Spleen (tissue), 11 donors: Measurements from ENCODE around the gene ARF3. TPM values are rescaled to one million over a fixed set of nuclear protein-coding genes. Genes with fewer than 3 reads are reported as not detected.
A peak's percentile ranks its signal among the peaks of the same experiment; 100 is the strongest.

ENCODE experiments used
- DNase-seq: peaks from one replicate; pipeline ENCODE4 v3.0.0-alpha.2; 2020
- H3K27ac ChIP-seq, 8 donors: fragments of 200-600 bp; sonication (generic) in 7 of 8; 1 replicate in 4 of 8; 2 replicates in 4 of 8; pipeline versions ENCODE4 v1.5.0 to v1.8.0; 2016 to 2021; ENCODE audit warnings: inconsistent platforms in 4 of 8, mild to moderate bottlenecking in 4 of 8, moderate library complexity in 1 of 8
- H3K27me3 ChIP-seq, 7 donors: fragments of 200-600 bp; sonication (generic) in 6 of 7; replicated peaks in 1 of 7; 1 replicate in 4 of 7; 2 replicates in 3 of 7; pipeline versions ENCODE4 v1.5.0 to v1.8.0; 2016 to 2021; ENCODE audit warnings: inconsistent platforms in 3 of 7, mild to moderate bottlenecking in 1 of 7
- H3K36me3 ChIP-seq, 6 donors: fragments of 200-600 bp; sonication (generic) in 5 of 6; 1 replicate in 4 of 6; 2 replicates in 2 of 6; pipeline versions ENCODE4 v1.5.0 to v1.8.0; 2016 to 2021; ENCODE audit warnings: inconsistent platforms in 2 of 6
- H3K4me1 ChIP-seq, 6 donors: fragments of 200-600 bp; sonication (generic) in 5 of 6; 1 replicate in 3 of 6; 2 replicates in 3 of 6; pipeline versions ENCODE4 v1.5.0 to v1.8.0; 2016 to 2021; ENCODE audit warnings: inconsistent platforms in 3 of 6
- H3K4me3 ChIP-seq, 8 donors: fragments of 200-600 bp; sonication (generic) in 7 of 8; 1 replicate in 4 of 8; 2 replicates in 4 of 8; pipeline versions ENCODE4 v1.5.0 to v1.8.0; 2016 to 2021; ENCODE audit warnings: inconsistent platforms in 4 of 8, mild to moderate bottlenecking in 4 of 8, moderate library complexity in 2 of 8
- H3K9me3 ChIP-seq, 8 donors: fragments of 200-600 bp; sonication (generic) in 7 of 8; 1 replicate in 4 of 8; 2 replicates in 4 of 8; pipeline versions ENCODE4 v1.5.0 to v1.8.0; 2016 to 2021; ENCODE audit warnings: inconsistent platforms in 4 of 8
- CTCF ChIP-seq, 11 experiments: fragments of 200-600 bp in 7 of 11; fragments of 450-650 bp in 4 of 11; sonication (generic) in 4 of 11; IDR thresholded peaks in 8 of 11; conservative IDR thresholded peaks in 3 of 11; 1 replicate in 7 of 11; 2 replicates in 4 of 11; pipeline versions ENCODE4 v1.4.0 to v1.8.0; 2016 to 2021; ENCODE audit warnings: antibody characterized with exemption in 11 of 11, inconsistent platforms in 4 of 11, mild to moderate bottlenecking in 1 of 11
- POLR2A ChIP-seq, 3 donors: fragments of 450-650 bp; IDR thresholded peaks; one replicate each; pipeline ENCODE4 v1.5.1; 2017; ENCODE audit warnings: antibody characterized with exemption in 3 of 3, mild to moderate bottlenecking in 1 of 3
- POLR2AphosphoS5 ChIP-seq, 3 donors: sonication (generic); formaldehyde crosslinking; IDR thresholded peaks; one replicate each; pipeline ENCODE4 v1.5.1; 2017; ENCODE audit warnings: antibody characterized with exemption in 3 of 3
- WGBS, 5 donors: extraction: QIAGEN DNeasy Blood & Tissue Kit in 3 of 5; methylation state at CpG; one replicate each; pipeline versions ENCODE4 v1.1.5 to v1.1.7; 2013 to 2018; 5-methylcytosine and 5-hydroxymethylcytosine counted together
- intact Hi-C: fragments of 100-400 bp; cut with DNase I; formaldehyde crosslinking; loops from one replicate; pipeline ENCODE4 v1.15.0; 2023; ENCODE audit warnings: low total_unique reads
- polyA plus RNA-seq, 3 donors: library from polyadenylated mRNA; stranded (reverse); fragments of 200-250 nt; gene quantifications; one replicate each; pipeline ENCODE4 v1.2.1, GENCODE V29; 2013
- total RNA-seq, 7 donors: library from RNA; depleted of rRNA in 3 of 7; stranded (reverse); fragments of >200 nt in 3 of 7; fragmentation: NEBNext Ultra II Directional in 4 of 7; extraction: Animal tissue kit (Norgen Biotek cat#: 25700) in 4 of 7; gene quantifications; one replicate each; pipeline versions ENCODE4 v1.1.0 to v1.2.1, GENCODE V29; 2016 to 2021
- donor health status: healthy with polysubstance abuse.
- donor health status: DM: no; HTN: no; CAD: no; lungs with moderate emphysema.
- donor health status: DM: no; HTN: no; CAD: no.
- donor health status: Bipolar disorder and iron deficiency.
- donor health status: healthy.
- donor health status: DM: no; HTN: no; CAD: no.
- donor health status: DM: yes; HTN: yes; CAD: no.

Gene ARF3
- total and polyA plus RNA-seq, 10 donors: 22.2 to 152 (median 80.5) TPM

DNA sequence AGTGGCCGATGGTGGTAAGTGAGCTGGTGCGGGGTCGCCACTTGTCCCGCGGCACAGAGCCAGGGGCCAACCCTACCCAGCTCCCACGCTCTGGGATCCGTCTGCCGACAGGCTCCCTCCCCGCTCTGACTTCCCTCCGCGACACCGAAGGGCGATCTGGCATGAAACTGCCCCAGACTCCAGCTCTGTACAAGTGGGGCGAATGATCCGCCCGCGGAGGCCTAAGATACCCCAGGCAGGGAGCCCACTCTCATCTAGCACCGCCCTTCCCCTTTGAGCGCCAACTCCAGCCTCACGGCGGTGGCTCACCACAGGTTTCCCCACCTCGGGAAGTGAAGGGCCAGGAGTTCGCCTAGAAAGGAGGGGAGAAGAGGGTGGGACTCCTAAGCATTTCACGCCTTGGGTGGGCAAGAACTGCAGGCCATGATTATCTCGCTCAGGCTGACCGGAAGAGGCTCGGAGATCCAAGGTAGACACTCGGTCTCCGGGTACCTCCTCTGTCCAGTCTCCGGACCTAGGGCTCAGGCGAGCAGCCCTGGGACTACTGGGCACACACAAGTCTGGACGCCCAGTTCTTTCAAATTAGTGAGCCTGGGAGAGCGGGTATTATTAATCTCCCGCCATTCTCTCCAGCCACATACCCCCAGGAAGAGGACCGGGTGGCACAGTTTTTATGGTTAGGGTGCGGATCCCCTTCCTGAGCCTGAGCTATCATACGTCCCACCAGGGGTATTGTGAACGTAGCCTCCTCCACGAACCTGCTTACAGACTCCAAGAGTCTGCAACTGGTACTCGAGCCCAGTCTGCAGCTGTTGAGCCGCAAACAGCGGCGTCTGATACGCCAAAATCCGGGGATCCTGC, 21.7 kb upstream of the ARF3 start:
- intact Hi-C loops: no loop called here
- Histone ChIP-seq H3K4me3 (peak overlapping the region; percentile 23 to 74 (median 44)), H3K27me3 (peaks cover 0 to 98% (median 68%) of the 10 kb centered on the region in 7 donors), H3K27ac (peak overlapping the region in 3 of 8 donors; percentile 57 to 76 (median 67)), H3K9me3 (no peaks in the 10 kb centered on the region), H3K36me3 (no peaks in the 10 kb centered on the region), H3K4me1 (peaks cover 37 to 53% (median 46%) of the 10 kb centered on the region in 6 donors)
- TF ChIP-seq POLR2AphosphoS5 (IDR thresholded peaks at IDR 0.05) (peak in 1 of 3 donors; percentile 7), POLR2A (IDR thresholded peaks at IDR 0.05) (no peak), CTCF (IDR thresholded peaks at IDR 0.05 in 8 of 11, conservative IDR thresholded peaks at IDR 0.05 in 3 of 11) (no peak)
- DNase-seq: no peak
- WGBS, 5 donors: 0 to 4% (median 3%) methylated on average over 19 to 45 of the region's 45 CpGs

- H3K27me3 ChIP-seq: peaks cover 0 to 98% (median 74%) of the 10 kb centered on the region in 7 donors
Observed at GRCh38 chr12:48978291-48978740, 21.0 kb upstream of the ARF3 start, which contains the start of gene WNT1. WNT1 (plus strand) TSS chr12:48978322; CDS start chr12:48978651, 329 bp downstream.

GRCh38 chr12:48977290-48978281, 20.3 kb upstream of the ARF3 start:
- Histone ChIP-seq H3K27ac (no peak overlapping the region), H3K4me3 (peak overlapping the region in 7 of 8 donors; percentile 11 to 74 (median 45)), H3K9me3 (no peaks in the 10 kb centered on the region), H3K36me3 (no peaks in the 10 kb centered on the region), H3K4me1 (peaks cover 37 to 65% (median 51%) of the 10 kb centered on the region in 6 donors), H3K27me3 (peaks cover under 1 to 99% (median 79%) of the 10 kb centered on the region in 7 donors)
- WGBS, 5 donors: 5 to 11% (median 7%) methylated on average over 40 to 50 of the region's 50 CpGs
- TF ChIP-seq POLR2AphosphoS5 (IDR thresholded peaks at IDR 0.05): peak in 1 of 3 donors; percentile 51
- no peak for TF ChIP-seq POLR2A (IDR thresholded peaks at IDR 0.05)
- peak; percentile 49 to 90 (median 87) for TF ChIP-seq CTCF (IDR thresholded peaks at IDR 0.05 in 8 of 11, conservative IDR thresholded peaks at IDR 0.05 in 3 of 11)
- peak; percentile 95 for DNase-seq
- intact Hi-C loops: no loop called here

More at GRCh38 chr12:48978291-48978740, 21.0 kb upstream of the ARF3 start, which contains the start of gene WNT1:
- Histone ChIP-seq H3K36me3 (no peaks in the 10 kb centered on the region), H3K4me3 (peak within 1 kb of the TSS in 7 of 8 donors; percentile 40 to 74 (median 45)), H3K9me3 (no peaks in the 10 kb centered on the region), H3K4me1 (peaks cover 37 to 59% (median 51%) of the 10 kb centered on the region in 6 donors), H3K27ac (peak within 1 kb of the TSS in 2 of 8 donors; percentile 7 to 76)
- TF ChIP-seq POLR2AphosphoS5 (IDR thresholded peaks at IDR 0.05) (no peak), CTCF (IDR thresholded peaks at IDR 0.05 in 8 of 11, conservative IDR thresholded peaks at IDR 0.05 in 3 of 11) (peak in 7 of 11 experiments; percentile 17 to 72 (median 51))
- 0 to 6% (median 1%) methylated on average over 5 to 45 of the region's 45 CpGs for WGBS, 5 donors
- intact Hi-C loops: no loop called here
- DNase-seq: no peak
